Activated CD4-positive, alpha-beta T cell treated with anti-CD3 and anti-CD28 coated beads, Interleukin-2, amount 10 ng/mL, durations not matched to agents 7 days and 5 days (primary cell): Measurements from ENCODE around the gene TFAP2C. TPM values are rescaled to one million over a fixed set of nuclear protein-coding genes. Genes with fewer than 3 reads are reported as not detected.

Source experiments
- CTCF ChIA-PET: fragments of 350-600 bp; sonication (Branson Sonifier 250); formaldehyde crosslinking; loops from one replicate; lab custom pipeline; 2021; ENCODE audit warnings: antibody characterized with exemption; lab: Charles Lee
- POLR2A ChIA-PET: fragments of 350-600 bp; sonication (Branson Sonifier 250); formaldehyde crosslinking; loops from one replicate; lab custom pipeline; 2021; ENCODE audit warnings: antibody characterized with exemption; lab: Charles Lee
- DNase-seq: peaks from one replicate; pipeline ENCODE4 v3.0.0-alpha.2; 2020
- H3K27ac Mint-ChIP-seq: one replicate; pipeline ENCODE4 v1.8.0; 2021; ENCODE audit warnings: mild to moderate bottlenecking, moderate library complexity, mixed read lengths
- H3K27me3 Mint-ChIP-seq: one replicate; pipeline ENCODE4 v1.8.0; 2021; ENCODE audit warnings: mixed read lengths
- H3K36me3 Mint-ChIP-seq: one replicate; pipeline ENCODE4 v1.8.0; 2021; ENCODE audit warnings: low read depth, mixed read lengths
- H3K4me1 Mint-ChIP-seq: one replicate; pipeline ENCODE4 v1.8.0; 2021; ENCODE audit warnings: mixed read lengths
- H3K4me3 Mint-ChIP-seq: one replicate; pipeline ENCODE4 v1.8.0; 2021; ENCODE audit warnings: mild to moderate bottlenecking, moderate library complexity, mixed read lengths
- H3K9me3 Mint-ChIP-seq: one replicate; pipeline ENCODE4 v1.8.0; 2021; ENCODE audit warnings: mixed read lengths
- total RNA-seq, 2 experiments: library from RNA; stranded (reverse); gene quantifications; one replicate each; pipeline ENCODE4 v1.2.3, GENCODE V29; 2021

Gene TFAP2C
- total RNA-seq, 2 experiments from 2014 or later = not detected

DNA sequence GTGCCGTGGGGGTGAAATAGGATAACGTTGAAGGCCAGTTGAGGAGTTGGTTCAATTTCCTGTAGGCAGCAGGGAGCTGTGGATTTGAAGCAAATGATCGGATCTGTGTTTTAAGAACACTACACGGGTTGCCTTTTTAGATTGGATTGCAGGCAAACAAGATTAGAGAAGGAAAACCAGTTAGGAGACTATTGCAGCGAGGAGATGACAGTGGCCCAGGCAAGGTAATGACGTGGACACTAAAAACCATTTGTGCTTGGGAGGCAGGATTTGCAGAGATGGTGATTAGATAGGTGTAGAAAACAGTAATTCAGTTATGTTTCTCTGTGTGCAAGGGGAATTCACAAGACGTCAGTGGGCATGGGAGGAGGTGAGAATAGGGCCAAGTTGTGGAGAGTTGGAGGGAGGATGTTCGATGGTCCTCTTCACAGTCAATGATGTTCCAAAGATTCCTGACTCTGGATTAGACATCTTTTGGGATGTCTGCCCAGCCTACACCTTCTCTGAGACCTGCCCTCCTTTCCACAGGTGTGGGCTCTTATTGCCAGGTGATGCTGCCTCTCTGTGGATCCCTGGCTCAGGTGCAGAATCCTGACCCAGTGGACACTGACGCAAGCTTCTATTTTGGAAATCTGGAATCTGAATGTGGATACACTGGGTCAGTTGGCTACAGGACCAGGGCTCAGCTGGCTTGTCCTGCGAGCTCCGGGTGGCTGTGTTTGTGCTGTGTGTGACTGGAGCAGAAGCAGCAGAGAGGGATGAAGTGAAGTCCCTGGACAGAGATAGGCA lies 54.2 kb downstream of the TFAP2C start:
- CTCF ChIA-PET = no interaction called here
- no peaks in the 10 kb centered on the region for H3K36me3 Mint-ChIP-seq
- no peaks in the 10 kb centered on the region for H3K4me1 Mint-ChIP-seq
- no peaks in the 10 kb centered on the region for H3K27me3 Mint-ChIP-seq
- H3K9me3 Mint-ChIP-seq = no peaks in the 10 kb centered on the region
- H3K4me3 Mint-ChIP-seq = no peak overlapping the region
- DNase-seq = no peak
- POLR2A ChIA-PET = no interaction called here
- H3K27ac Mint-ChIP-seq = no peak overlapping the region

DNA sequence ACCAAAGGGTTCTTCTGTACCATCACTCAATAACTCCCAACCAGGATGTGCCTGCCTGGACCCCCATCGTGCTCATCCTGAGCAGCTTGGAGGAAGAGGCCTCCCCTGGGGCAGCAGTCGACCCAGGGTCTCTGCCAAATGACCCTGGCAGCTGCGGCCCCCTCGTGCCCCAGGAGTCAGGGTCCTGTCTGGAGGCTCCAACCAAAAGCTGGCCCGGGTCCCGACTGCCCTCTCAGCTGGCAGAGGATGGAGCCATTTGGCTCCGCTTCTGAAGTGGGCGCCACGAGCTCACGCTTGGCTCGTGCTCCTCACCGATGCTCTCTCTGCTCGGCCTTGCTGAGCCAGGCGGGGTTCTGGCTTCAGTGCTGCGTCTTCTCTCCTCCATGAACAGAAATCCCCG lies 56.8 kb downstream of the TFAP2C start:
- ChIA-PET CTCF (no interaction called here), POLR2A (no interaction called here)
- Mint-ChIP-seq H3K9me3 (no peaks in the 10 kb centered on the region), H3K27ac (no peak overlapping the region), H3K36me3 (no peaks in the 10 kb centered on the region), H3K4me1 (no peaks in the 10 kb centered on the region), H3K4me3 (no peak overlapping the region), H3K27me3 (no peaks in the 10 kb centered on the region)
- no peak for DNase-seq

DNA sequence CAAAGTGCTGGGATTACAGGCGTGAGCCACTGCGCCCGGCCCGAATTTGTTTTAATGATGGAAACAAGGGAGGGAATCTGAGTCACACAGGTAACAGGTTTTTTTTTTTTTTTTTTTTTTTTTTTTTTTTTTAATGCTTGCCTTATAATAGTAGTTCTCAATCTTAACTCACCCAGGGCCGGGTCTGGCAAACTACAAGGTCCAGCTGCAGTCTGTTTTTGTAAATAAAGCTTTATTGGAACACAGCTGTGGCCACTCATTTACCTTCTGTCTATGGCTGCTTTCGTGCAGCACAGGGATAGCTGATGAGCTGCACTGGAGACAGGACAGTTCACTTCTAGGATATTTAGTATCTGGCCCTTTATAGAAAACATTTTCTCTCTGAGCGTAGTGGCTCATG lies 58.0 kb downstream of the TFAP2C start:
- Mint-ChIP-seq H3K9me3 (no peaks in the 10 kb centered on the region), H3K4me3 (no peak overlapping the region), H3K36me3 (no peaks in the 10 kb centered on the region), H3K4me1 (no peaks in the 10 kb centered on the region), H3K27ac (no peak overlapping the region), H3K27me3 (no peaks in the 10 kb centered on the region)
- DNase-seq = no peak
- POLR2A ChIA-PET = no interaction called here
- CTCF ChIA-PET = no interaction called here

- no peak for DNase-seq
- no peaks in the 10 kb centered on the region for H3K9me3 Mint-ChIP-seq
- no peaks in the 10 kb centered on the region for H3K36me3 Mint-ChIP-seq
- CTCF ChIA-PET = no interaction called here
- no peak overlapping the region for H3K4me3 Mint-ChIP-seq
- H3K27me3 Mint-ChIP-seq = no peaks in the 10 kb centered on the region
- no peaks in the 10 kb centered on the region for H3K4me1 Mint-ChIP-seq
- H3K27ac Mint-ChIP-seq = no peak overlapping the region
- POLR2A ChIA-PET = no interaction called here
These were observed 59.0 kb downstream of the TFAP2C start for GRCh38 chr20:56688106-56688505.

Other genes with a start within 250 kb of the TFAP2C start
- 10 to 100 TPM; 73.6 to 83.0 TPM for gene AURKA, start 237.1 kb upstream of the TFAP2C start, total RNA-seq
- 10 to 100 TPM; 61.8 to 62.4 TPM for gene CSTF1, start 236.7 kb upstream of the TFAP2C start, total RNA-seq
- gene CASS4, start 217.0 kb upstream of the TFAP2C start, total RNA-seq = 1 to 10 TPM; 8.6 to 9.0 TPM
- gene RTF2, start 160.7 kb upstream of the TFAP2C start, total RNA-seq = 100 to 1,000 TPM; 106 to 107 TPM
- 1 to 10 TPM; 2.7 to 3.2 TPM for gene FAM209A, start 104.6 kb upstream of the TFAP2C start, total RNA-seq
- 1 to 10 TPM in 1 of 2 experiments, under 1 TPM in 1; 0.89 to 1.9 TPM for gene FAM209B, start 96.1 kb upstream of the TFAP2C start, total RNA-seq